ENCODE data around the gene TFF2. TPM values are rescaled to one million over a fixed set of nuclear protein-coding genes. Genes with fewer than 3 reads are reported as not detected.

TFF2 gene
- total RNA-seq, 2 experiments from 2014 or later: not detected

DNA sequence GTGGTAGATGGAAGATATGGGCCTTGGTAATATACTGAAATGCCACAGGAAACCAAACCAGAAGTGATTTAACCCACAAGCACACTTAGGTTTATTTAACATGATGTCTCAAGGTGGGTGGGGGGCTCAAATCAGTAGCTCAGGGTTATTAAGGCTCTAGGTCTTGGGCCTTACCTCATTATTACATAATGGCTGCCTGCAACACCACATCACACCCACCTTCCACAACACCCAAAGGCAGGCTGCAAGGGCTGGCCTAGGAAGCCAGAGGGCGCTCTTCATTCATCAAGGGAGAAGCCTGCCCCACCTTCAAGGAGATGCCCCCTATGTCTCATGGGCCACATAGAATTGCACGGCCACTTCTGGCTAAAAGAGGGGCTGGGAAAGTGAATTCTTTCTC, 9.5 kb upstream of the TFF2 start:
- Mint-ChIP-seq H3K27me3 (peaks cover 30% of the 10 kb centered on the region), H3K4me1 (peaks cover 2% of the 10 kb centered on the region), H3K27ac (no peak overlapping the region), H3K36me3 (ENCODE audit: low read depth) (no peaks in the 10 kb centered on the region), H3K4me3 (no peak overlapping the region), H3K9me3 (peaks cover 14% of the 10 kb centered on the region)
- ChIA-PET POLR2A (interaction anchor here (1.0 to 1.1 kb wide), 2 partner anchors 9 to 66 kb away, joined by 3 read pairs; no protein-coding TSS in a partner anchor), CTCF (interaction anchor here (0.9 to 1.7 kb wide), 4 partner anchors 23 to 215 kb away, joined by 3 to 6 read pairs (median 4); no protein-coding TSS in a partner anchor)
- no peak for DNase-seq

GRCh38 chr21:42358937-42359336, 8.1 kb upstream of the TFF2 start:
- H3K9me3 Mint-ChIP-seq: peaks cover 20% of the 10 kb centered on the region
- H3K36me3 Mint-ChIP-seq (ENCODE audit: low read depth): no peaks in the 10 kb centered on the region
- POLR2A ChIA-PET: no interaction called here
- H3K4me3 Mint-ChIP-seq: no peak overlapping the region
- peaks cover 2% of the 10 kb centered on the region for H3K4me1 Mint-ChIP-seq
- CTCF ChIA-PET: interaction anchor here (1.0 kb wide), 1 partner anchor 91 kb away, joined by 6 read pairs; no protein-coding TSS in a partner anchor
- peaks cover 31% of the 10 kb centered on the region for H3K27me3 Mint-ChIP-seq
- no peak overlapping the region for H3K27ac Mint-ChIP-seq
- no peak for DNase-seq

GRCh38 chr21:42358261-42358660, 7.5 kb upstream of the TFF2 start:
- Mint-ChIP-seq H3K36me3 (ENCODE audit: low read depth) (peaks cover 6% of the 10 kb centered on the region), H3K4me3 (no peak overlapping the region), H3K4me1 (peaks cover 2% of the 10 kb centered on the region), H3K27ac (no peak overlapping the region), H3K9me3 (peaks cover 21% of the 10 kb centered on the region), H3K27me3 (peaks cover 36% of the 10 kb centered on the region)
- DNase-seq: no peak
- CTCF ChIA-PET: interaction anchor here (1.0 kb wide), 1 partner anchor 91 kb away, joined by 6 read pairs; no protein-coding TSS in a partner anchor
- POLR2A ChIA-PET: no interaction called here

DNA sequence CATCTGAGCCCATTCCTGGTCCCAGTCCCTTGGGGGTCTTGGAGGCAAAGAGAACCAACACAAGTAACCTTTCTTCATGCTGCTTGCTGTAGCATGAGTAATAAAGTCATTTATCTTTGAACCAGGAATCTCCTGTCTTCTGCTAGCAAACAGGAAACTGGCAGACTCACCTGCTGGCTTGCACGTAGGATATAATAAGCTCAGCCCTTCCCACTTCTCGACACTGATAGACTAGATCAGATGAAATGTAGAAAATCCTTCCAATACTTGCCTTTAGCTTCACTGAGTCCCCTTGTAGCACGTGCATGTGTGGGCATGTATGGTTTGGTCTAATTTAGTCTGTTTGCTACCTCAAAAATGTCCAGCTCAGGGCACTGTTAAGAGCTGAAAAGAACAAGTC, 6.5 kb upstream of the TFF2 start:
- Mint-ChIP-seq H3K36me3 (ENCODE audit: low read depth) (peaks cover 6% of the 10 kb centered on the region), H3K27me3 (peaks cover 39% of the 10 kb centered on the region), H3K4me3 (no peak overlapping the region), H3K4me1 (no peaks in the 10 kb centered on the region), H3K9me3 (peaks cover 23% of the 10 kb centered on the region), H3K27ac (no peak overlapping the region)
- POLR2A ChIA-PET: no interaction called here
- CTCF ChIA-PET: interaction anchor here (0.6 kb wide), 1 partner anchor 10 kb away, joined by 3 read pairs; no protein-coding TSS in a partner anchor
- DNase-seq: no peak

DNA sequence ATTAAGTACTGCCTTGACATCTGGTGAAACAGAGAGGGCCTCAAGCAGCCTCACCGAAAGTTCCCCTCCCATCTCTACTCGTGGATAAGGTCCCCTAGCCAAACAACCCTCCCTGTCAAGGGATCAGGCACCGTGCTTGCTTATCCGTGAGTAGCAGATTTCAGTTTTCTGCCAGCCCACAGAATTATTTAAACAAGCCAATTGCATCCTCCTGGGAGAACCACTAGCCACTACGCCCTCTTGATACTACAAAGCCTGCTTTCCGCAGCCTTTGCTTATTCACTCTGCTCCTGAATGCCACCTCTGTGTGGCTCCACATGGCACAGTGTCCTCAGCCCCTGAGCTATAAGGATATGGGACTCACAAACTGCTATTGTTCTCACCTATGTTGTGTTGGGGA, 5.9 kb upstream of the TFF2 start:
- peaks cover 6% of the 10 kb centered on the region for H3K36me3 Mint-ChIP-seq (ENCODE audit: low read depth)
- no peak overlapping the region for H3K27ac Mint-ChIP-seq
- CTCF ChIA-PET: no interaction called here
- H3K4me3 Mint-ChIP-seq: no peak overlapping the region
- DNase-seq: no peak
- POLR2A ChIA-PET: no interaction called here
- peaks cover 37% of the 10 kb centered on the region for H3K27me3 Mint-ChIP-seq
- no peaks in the 10 kb centered on the region for H3K4me1 Mint-ChIP-seq
- H3K9me3 Mint-ChIP-seq: peaks cover 23% of the 10 kb centered on the region

DNA sequence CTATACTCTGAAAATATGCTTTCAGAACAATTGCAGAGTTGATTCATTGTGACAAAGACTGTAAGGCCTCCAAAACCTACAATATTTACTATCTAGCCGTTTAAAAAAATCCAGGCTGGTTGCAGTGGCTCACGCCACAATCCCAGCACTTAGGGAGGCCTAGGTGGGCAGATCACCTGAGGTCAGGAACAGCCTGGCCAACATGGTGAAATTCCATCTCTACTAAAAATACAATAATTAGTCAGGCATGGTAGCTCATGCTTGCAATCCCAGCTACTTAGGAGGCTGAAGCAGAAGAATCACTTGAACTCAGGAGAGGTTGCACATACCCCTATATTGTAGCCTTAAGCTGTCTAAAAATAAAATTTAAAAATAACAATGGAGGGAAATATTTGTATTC, 5.3 kb upstream of the TFF2 start:
- POLR2A ChIA-PET: no interaction called here

DNA sequence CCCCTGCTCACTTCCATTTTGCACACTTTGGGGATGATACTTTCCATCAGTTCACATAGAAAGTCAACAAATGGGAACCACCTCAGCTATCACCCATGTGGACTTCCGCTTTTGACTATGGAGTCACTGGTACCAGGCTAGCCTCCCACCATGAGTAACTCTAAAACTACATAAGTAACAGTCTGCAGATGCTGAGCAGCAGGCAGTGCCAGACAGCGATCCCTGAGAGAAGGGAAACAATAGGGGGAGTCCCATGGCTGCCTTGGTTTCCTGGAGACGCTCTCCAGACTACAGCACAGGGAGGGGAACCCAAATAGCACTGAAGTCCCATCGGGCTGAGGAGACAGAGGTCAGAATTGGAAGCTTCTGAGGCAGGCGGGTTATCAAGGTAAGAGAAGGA, 2.8 kb upstream of the TFF2 start:
- CTCF ChIA-PET: no interaction called here
- H3K9me3 Mint-ChIP-seq: peaks cover 23% of the 10 kb centered on the region
- H3K36me3 Mint-ChIP-seq (ENCODE audit: low read depth): peaks cover 6% of the 10 kb centered on the region
- H3K4me1 Mint-ChIP-seq: no peaks in the 10 kb centered on the region
- POLR2A ChIA-PET: no interaction called here
- no peak for DNase-seq
- H3K27me3 Mint-ChIP-seq: peaks cover 35% of the 10 kb centered on the region
- H3K4me3 Mint-ChIP-seq: no peak overlapping the region
- no peak overlapping the region for H3K27ac Mint-ChIP-seq

More for the DNA sequence above, 5.3 kb upstream of the TFF2 start:
- H3K27ac Mint-ChIP-seq: no peak overlapping the region
- no peaks in the 10 kb centered on the region for H3K4me1 Mint-ChIP-seq
- peaks cover 6% of the 10 kb centered on the region for H3K36me3 Mint-ChIP-seq (ENCODE audit: low read depth)
- CTCF ChIA-PET: no interaction called here
- DNase-seq: no peak
- peaks cover 23% of the 10 kb centered on the region for H3K9me3 Mint-ChIP-seq
- H3K4me3 Mint-ChIP-seq: no peak overlapping the region
- peaks cover 37% of the 10 kb centered on the region for H3K27me3 Mint-ChIP-seq

DNA sequence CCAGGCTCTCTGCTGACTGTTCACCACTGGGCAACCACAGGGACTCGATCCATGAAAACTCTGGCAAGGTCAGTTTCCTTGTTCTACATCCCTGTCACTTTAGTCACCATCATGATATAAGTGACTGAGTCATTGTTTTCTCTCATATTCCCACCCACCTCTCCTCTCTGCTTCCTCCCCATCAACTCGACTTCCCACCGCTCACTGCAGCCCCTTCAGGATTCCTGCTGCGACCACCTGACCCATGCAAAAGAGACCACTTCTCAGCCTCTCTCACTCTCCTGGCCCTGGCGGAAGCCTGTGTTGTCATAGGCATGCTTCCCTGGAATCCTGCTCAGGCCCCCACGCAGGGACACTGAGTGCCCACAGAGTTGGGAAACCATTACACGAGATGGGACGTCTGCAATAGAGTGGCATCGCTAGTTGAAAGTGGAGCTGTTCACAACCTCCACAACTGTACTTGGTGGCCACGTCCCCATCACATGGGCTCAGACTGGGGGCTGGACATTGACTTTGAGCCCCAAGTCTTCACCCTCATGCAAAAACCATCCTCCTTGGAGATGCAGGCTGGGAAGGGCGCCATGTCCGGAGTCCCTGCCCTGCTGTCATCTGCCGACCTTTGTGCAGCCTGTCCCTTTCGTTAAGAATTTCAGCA, 1.8 kb upstream of the TFF2 start:
- ChIA-PET CTCF (no interaction called here), POLR2A (no interaction called here)
- no peaks in the 10 kb centered on the region for H3K4me1 Mint-ChIP-seq
- no peak overlapping the region for H3K4me3 Mint-ChIP-seq
- H3K36me3 Mint-ChIP-seq (ENCODE audit: low read depth): peaks cover 6% of the 10 kb centered on the region
- peaks cover 31% of the 10 kb centered on the region for H3K27me3 Mint-ChIP-seq
- no peak overlapping the region for H3K27ac Mint-ChIP-seq
- H3K9me3 Mint-ChIP-seq: peaks cover 21% of the 10 kb centered on the region
- no peak for DNase-seq

GRCh38 chr21:42351626-42352440, 1.0 kb upstream of the TFF2 start:
- H3K36me3 Mint-ChIP-seq (ENCODE audit: low read depth): peaks cover 6% of the 10 kb centered on the region
- peaks cover 16% of the 10 kb centered on the region for H3K9me3 Mint-ChIP-seq
- ChIA-PET POLR2A (no interaction called here), CTCF (no interaction called here)
- H3K27ac Mint-ChIP-seq: no peak overlapping the region
- peaks cover 24% of the 10 kb centered on the region for H3K27me3 Mint-ChIP-seq
- H3K4me1 Mint-ChIP-seq: no peaks in the 10 kb centered on the region
- no peak overlapping the region for H3K4me3 Mint-ChIP-seq
- no peak for DNase-seq

- DNase-seq: no peak
- Mint-ChIP-seq H3K36me3 (ENCODE audit: low read depth) (peaks cover 6% of the 10 kb centered on the region), H3K27me3 (peaks cover 15% of the 10 kb centered on the region), H3K9me3 (peaks cover 10% of the 10 kb centered on the region), H3K4me1 (no peaks in the 10 kb centered on the region), H3K27ac (no peak overlapping the region), H3K4me3 (no peak overlapping the region)
- ChIA-PET POLR2A (no interaction called here), CTCF (no interaction called here)
Measured at GRCh38 chr21:42350318-42350910, 380 bp downstream of the TFF2 start.

- POLR2A ChIA-PET: no interaction called here
- H3K9me3 Mint-ChIP-seq: peaks cover 7% of the 10 kb centered on the region
- H3K4me3 Mint-ChIP-seq: no peak overlapping the region
- H3K36me3 Mint-ChIP-seq (ENCODE audit: low read depth): peaks cover 6% of the 10 kb centered on the region
- CTCF ChIA-PET: no interaction called here
- peaks cover 13% of the 10 kb centered on the region for H3K27me3 Mint-ChIP-seq
- H3K4me1 Mint-ChIP-seq: no peaks in the 10 kb centered on the region
- DNase-seq: no peak
- no peak overlapping the region for H3K27ac Mint-ChIP-seq
Measured at GRCh38 chr21:42349420-42350317, 1.1 kb downstream of the TFF2 start.

DNA sequence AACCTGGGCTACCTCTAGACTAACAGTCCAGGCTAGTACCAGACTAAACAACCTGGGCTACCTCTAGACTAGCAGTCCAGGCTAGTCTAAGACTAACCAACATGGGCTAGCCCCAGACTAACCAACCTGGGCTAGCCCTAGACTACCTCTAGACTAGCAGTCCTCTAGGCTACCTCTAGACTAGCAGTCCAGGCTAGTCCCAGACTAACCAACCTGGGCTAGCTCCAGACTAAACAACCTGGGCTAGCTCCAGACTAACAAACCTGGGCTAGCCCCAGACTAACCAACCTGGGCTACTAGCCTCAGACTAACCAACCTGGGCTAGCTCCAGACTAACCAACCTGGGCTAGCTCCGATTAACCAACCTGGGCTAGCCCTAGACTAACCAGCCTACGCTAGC, 2.0 kb downstream of the TFF2 start:
- no peak for DNase-seq
- Mint-ChIP-seq H3K27me3 (peaks cover 9% of the 10 kb centered on the region), H3K9me3 (peaks cover 4% of the 10 kb centered on the region), H3K4me1 (no peaks in the 10 kb centered on the region), H3K4me3 (no peak overlapping the region), H3K27ac (no peak overlapping the region), H3K36me3 (ENCODE audit: low read depth) (peaks cover 5% of the 10 kb centered on the region)
- POLR2A ChIA-PET: no interaction called here
- CTCF ChIA-PET: no interaction called here

Data from activated CD4-positive, alpha-beta memory T cell treated with anti-CD3 and anti-CD28 coated beads, Interleukin-2, amount 10 ng/mL, durations not matched to agents 7 days and 5 days (primary cell).